Measurements from ENCODE around the gene MAGI2. TPM values are rescaled to one million over a fixed set of nuclear protein-coding genes. Genes with fewer than 3 reads are reported as not detected.

Gene MAGI2
- total RNA-seq, 1 experiment from 2014 or later = 0.52 TPM

DNA sequence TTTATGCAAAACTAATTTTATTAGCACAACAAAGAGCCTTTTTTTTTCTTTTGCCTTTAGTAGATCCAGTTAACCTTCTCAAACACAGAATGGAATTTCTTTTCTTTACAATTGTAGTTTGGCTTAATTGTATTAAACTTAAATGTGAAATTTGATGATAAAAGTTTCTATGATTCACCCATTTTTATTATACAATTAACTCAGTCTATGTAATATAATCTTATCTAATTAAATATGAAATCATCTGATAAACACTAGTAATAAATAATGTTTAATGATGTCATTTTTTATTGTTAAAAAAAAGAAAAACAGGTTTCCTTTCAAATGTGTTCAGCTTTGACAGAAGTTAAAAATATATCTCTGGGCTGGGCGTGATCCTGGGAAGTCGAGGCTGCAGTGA lies 1095.8 kb downstream of the MAGI2 start:
- H3K4me3 Mint-ChIP-seq (ENCODE audit: low read depth, unreplicated experiment) = no peak overlapping the region
- no peaks in the 10 kb centered on the region for H3K4me1 Mint-ChIP-seq (ENCODE audit: low read depth, unreplicated experiment)
- H3K36me3 Mint-ChIP-seq (ENCODE audit: insufficient read depth, unreplicated experiment) = no peaks in the 10 kb centered on the region
- no peak overlapping the region for H3K27ac Mint-ChIP-seq (ENCODE audit: unreplicated experiment)
- CTCF ChIA-PET = no interaction called here
- intact Hi-C loops (cut with micrococcal nuclease; ENCODE audit: unreplicated experiment) = no loop called here
- no peaks in the 10 kb centered on the region for H3K9me3 Mint-ChIP-seq (ENCODE audit: low read depth, unreplicated experiment)
- TF ChIP-seq, protein P1, sequence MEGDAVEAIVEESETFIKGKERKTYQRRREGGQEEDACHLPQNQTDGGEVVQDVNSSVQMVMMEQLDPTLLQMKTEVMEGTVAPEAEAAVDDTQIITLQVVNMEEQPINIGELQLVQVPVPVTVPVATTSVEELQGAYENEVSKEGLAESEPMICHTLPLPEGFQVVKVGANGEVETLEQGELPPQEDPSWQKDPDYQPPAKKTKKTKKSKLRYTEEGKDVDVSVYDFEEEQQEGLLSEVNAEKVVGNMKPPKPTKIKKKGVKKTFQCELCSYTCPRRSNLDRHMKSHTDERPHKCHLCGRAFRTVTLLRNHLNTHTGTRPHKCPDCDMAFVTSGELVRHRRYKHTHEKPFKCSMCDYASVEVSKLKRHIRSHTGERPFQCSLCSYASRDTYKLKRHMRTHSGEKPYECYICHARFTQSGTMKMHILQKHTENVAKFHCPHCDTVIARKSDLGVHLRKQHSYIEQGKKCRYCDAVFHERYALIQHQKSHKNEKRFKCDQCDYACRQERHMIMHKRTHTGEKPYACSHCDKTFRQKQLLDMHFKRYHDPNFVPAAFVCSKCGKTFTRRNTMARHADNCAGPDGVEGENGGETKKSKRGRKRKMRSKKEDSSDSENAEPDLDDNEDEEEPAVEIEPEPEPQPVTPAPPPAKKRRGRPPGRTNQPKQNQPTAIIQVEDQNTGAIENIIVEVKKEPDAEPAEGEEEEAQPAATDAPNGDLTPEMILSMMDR (IDR thresholded peaks at IDR 0.05; ENCODE audit: unreplicated experiment) = no peak
- BruUV-seq (replicated peaks) = no TSS peak
- H3K27me3 Mint-ChIP-seq (ENCODE audit: unreplicated experiment) = peaks cover 7% of the 10 kb centered on the region
- DNase-seq = no peak

DNA sequence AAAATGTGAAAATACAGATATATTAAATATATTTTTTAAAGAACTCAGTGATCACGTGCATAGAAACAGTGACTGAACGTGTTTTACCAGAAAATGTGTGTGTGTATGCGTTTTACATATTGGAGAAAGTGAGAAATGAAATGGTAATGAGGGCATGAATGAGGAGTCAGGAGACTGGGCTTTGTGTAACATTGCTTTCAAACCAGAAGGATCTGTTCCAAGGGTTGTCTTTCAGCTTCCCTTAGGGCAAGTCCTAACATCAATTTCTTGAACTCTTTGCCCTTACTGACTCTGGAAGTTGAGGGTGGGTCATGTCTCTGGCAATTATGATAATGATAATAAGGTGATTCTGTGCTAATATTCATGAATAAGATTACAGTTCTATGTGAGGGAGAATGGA lies 1097.6 kb downstream of the MAGI2 start:
- no peaks in the 10 kb centered on the region for H3K9me3 Mint-ChIP-seq (ENCODE audit: low read depth, unreplicated experiment)
- no peaks in the 10 kb centered on the region for H3K4me1 Mint-ChIP-seq (ENCODE audit: low read depth, unreplicated experiment)
- CTCF ChIA-PET = interaction anchor here (0.7 kb wide), 1 partner anchor 24 kb away, joined by 3 read pairs; no protein-coding TSS in a partner anchor
- no peak for DNase-seq
- no peak overlapping the region for H3K27ac Mint-ChIP-seq (ENCODE audit: unreplicated experiment)
- TF ChIP-seq, protein P1 (IDR thresholded peaks at IDR 0.05; ENCODE audit: unreplicated experiment) = no peak
- peaks cover 17% of the 10 kb centered on the region for H3K27me3 Mint-ChIP-seq (ENCODE audit: unreplicated experiment)
- H3K36me3 Mint-ChIP-seq (ENCODE audit: insufficient read depth, unreplicated experiment) = no peaks in the 10 kb centered on the region
- no peak overlapping the region for H3K4me3 Mint-ChIP-seq (ENCODE audit: low read depth, unreplicated experiment)
- intact Hi-C loops (cut with micrococcal nuclease; ENCODE audit: unreplicated experiment) = no loop called here
- no TSS peak for BruUV-seq (replicated peaks)

DNA sequence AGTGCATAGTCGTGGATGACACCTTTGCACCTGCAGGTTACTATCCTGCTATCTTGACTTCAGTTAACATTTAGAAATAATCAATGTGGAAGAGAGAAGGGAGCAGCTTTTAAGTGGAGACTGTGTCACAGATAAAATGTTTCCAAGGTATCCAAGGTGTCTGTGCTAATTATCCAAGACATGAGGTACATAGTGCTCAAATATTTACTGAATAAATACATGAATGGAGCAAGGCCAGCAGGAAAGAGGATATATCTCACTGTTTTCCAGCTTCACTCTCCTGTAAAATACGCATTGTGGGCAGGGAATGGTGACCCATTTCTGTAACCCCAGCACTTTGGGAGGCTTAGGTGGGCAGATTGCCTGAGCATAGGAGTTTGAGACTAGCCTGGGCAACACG lies 1102.5 kb downstream of the MAGI2 start:
- TF ChIP-seq, protein P1 (IDR thresholded peaks at IDR 0.05; ENCODE audit: unreplicated experiment) = no peak
- no TSS peak for BruUV-seq (replicated peaks)
- CTCF ChIA-PET = no interaction called here
- H3K9me3 Mint-ChIP-seq (ENCODE audit: low read depth, unreplicated experiment) = no peaks in the 10 kb centered on the region
- H3K27ac Mint-ChIP-seq (ENCODE audit: unreplicated experiment) = no peak overlapping the region
- DNase-seq = no peak
- H3K36me3 Mint-ChIP-seq (ENCODE audit: insufficient read depth, unreplicated experiment) = no peaks in the 10 kb centered on the region
- intact Hi-C loops (cut with micrococcal nuclease; ENCODE audit: unreplicated experiment) = no loop called here
- peaks cover 38% of the 10 kb centered on the region for H3K27me3 Mint-ChIP-seq (ENCODE audit: unreplicated experiment)
- no peak overlapping the region for H3K4me3 Mint-ChIP-seq (ENCODE audit: low read depth, unreplicated experiment)
- no peaks in the 10 kb centered on the region for H3K4me1 Mint-ChIP-seq (ENCODE audit: low read depth, unreplicated experiment)

DNA sequence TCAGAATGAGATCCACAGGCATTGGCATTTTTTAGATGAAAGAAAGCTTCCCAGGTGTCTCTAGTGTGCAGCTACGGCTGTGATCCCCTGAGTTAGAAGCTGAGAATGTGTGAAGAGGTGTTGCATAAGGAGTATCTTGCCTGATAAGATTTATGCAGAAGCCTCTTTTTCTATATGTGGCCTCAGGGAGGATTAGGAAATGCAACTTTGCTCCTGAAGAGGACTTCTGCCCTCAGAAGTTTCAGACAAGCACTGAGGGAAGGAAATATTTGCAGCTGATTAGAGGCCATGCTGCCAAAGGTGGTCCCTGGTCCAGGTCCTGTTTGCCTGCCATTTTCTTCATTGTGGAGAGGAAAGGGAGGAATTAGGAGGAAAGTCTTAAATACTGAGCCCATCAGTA lies 1103.1 kb downstream of the MAGI2 start:
- Mint-ChIP-seq H3K27me3 (ENCODE audit: unreplicated experiment) (peaks cover 38% of the 10 kb centered on the region), H3K4me3 (ENCODE audit: low read depth, unreplicated experiment) (no peak overlapping the region), H3K36me3 (ENCODE audit: insufficient read depth, unreplicated experiment) (no peaks in the 10 kb centered on the region), H3K27ac (ENCODE audit: unreplicated experiment) (no peak overlapping the region), H3K9me3 (ENCODE audit: low read depth, unreplicated experiment) (no peaks in the 10 kb centered on the region), H3K4me1 (ENCODE audit: low read depth, unreplicated experiment) (no peaks in the 10 kb centered on the region)
- CTCF ChIA-PET = no interaction called here
- DNase-seq = no peak
- BruUV-seq (replicated peaks) = no TSS peak
- TF ChIP-seq, protein P1 (IDR thresholded peaks at IDR 0.05; ENCODE audit: unreplicated experiment) = no peak
- intact Hi-C loops (cut with micrococcal nuclease; ENCODE audit: unreplicated experiment) = no loop called here
